Endodermal cell (in vitro differentiated cells): ENCODE results near the gene KIFC3. TPM values are rescaled to one million over a fixed set of nuclear protein-coding genes. Genes with fewer than 3 reads are reported as not detected.
A peak's percentile ranks its signal among the peaks of the same experiment; 100 is the strongest.

ENCODE experiments used
- DNase-seq: peaks from one replicate; pipeline ENCODE4 v3.0.0-alpha.2; 2017
- H3K27ac ChIP-seq: 2 replicates; pipeline ENCODE4 v1.5.1; 2013; ENCODE audit warnings: mild to moderate bottlenecking, low read depth, low read length, moderate library complexity
- H3K27me3 ChIP-seq: 2 replicates; pipeline ENCODE4 v1.6.1; 2013; ENCODE audit warnings: mild to moderate bottlenecking, low read length, moderate library complexity; ENCODE audit not compliant: insufficient read depth, control insufficient read depth, poor library complexity, severe bottlenecking
- H3K36me3 ChIP-seq: 2 replicates; pipeline ENCODE4 v1.7.0; 2013; ENCODE audit warnings: mild to moderate bottlenecking, low read length, moderate library complexity; ENCODE audit not compliant: control insufficient read depth, insufficient read depth
- H3K4me1 ChIP-seq: one replicate; pipeline ENCODE4 v1.7.0; 2013; ENCODE audit warnings: low read length; ENCODE audit not compliant: control insufficient read depth, insufficient read depth
- H3K4me3 ChIP-seq: 2 replicates; pipeline ENCODE4 v1.5.1; 2013; ENCODE audit warnings: mild to moderate bottlenecking, low read length, moderate library complexity
- H3K9ac ChIP-seq: 2 replicates; pipeline ENCODE4 v1.6.1; 2013; ENCODE audit warnings: mild to moderate bottlenecking, low read length, moderate library complexity; ENCODE audit not compliant: poor library complexity, severe bottlenecking; ENCODE audit errors: extremely low read depth
- H3K9me3 ChIP-seq: 2 replicates; pipeline ENCODE4 v1.6.1; 2013; ENCODE audit warnings: mild to moderate bottlenecking, low read length, moderate library complexity; ENCODE audit not compliant: control insufficient read depth
- H3K27ac Mint-ChIP-seq: 2 replicates; pipeline ENCODE4 v1.8.0; 2020; ENCODE audit warnings: mixed read lengths
- H3K27me3 Mint-ChIP-seq: 2 replicates; pipeline ENCODE4 v1.8.0; 2021; ENCODE audit warnings: mild to moderate bottlenecking, mixed read lengths; ENCODE audit not compliant: insufficient read depth
- H3K36me3 Mint-ChIP-seq: 2 replicates; pipeline ENCODE4 v1.8.0; 2020; ENCODE audit warnings: low read depth, mixed read lengths
- H3K4me1 Mint-ChIP-seq: 2 replicates; pipeline ENCODE4 v1.8.0; 2020; ENCODE audit warnings: mixed read lengths
- H3K4me3 Mint-ChIP-seq: 2 replicates; pipeline ENCODE4 v1.8.0; 2020; ENCODE audit warnings: mild to moderate bottlenecking, moderate library complexity, mixed read lengths
- H3K9me3 Mint-ChIP-seq: 2 replicates; pipeline ENCODE4 v1.8.0; 2020; ENCODE audit warnings: mild to moderate bottlenecking, mixed read lengths
- CTCF ChIP-seq: fragments of 200-600 bp; sonication (generic); conservative IDR thresholded peaks from 2 replicates; pipeline ENCODE4 v1.5.0; 2021; ENCODE audit warnings: antibody characterized with exemption, mild to moderate bottlenecking
- whole genome bisulfite sequencing, 2 experiments: methylation state at CpG; one replicate each; pipeline versions ENCODE4 v1.1.5 to v1.1.7; 2013; ENCODE audit warnings: missing lambda C conversion rate in 2 of 2, mixed read lengths in 1 of 2; ENCODE audit not compliant: insufficient coverage in 1 of 2, insufficient read length in 1 of 2; 5-methylcytosine and 5-hydroxymethylcytosine counted together
- total RNA-seq, 2 donors: library from RNA; stranded (reverse); fragmentation: NEBNext Ultra II Directional in 1 of 2; extraction: Animal tissue kit (Norgen Biotek cat#: 25700) in 1 of 2; gene quantifications; 2 replicates in 1 of 2; 3 replicates in 1 of 2; pipeline ENCODE4 v1.2.1, GENCODE V29; 2021

Gene KIFC3
- total RNA-seq, 2 donors from 2014 or later: 39.2 to 39.3 TPM

GRCh38 chr16:57778658-57779057, 23.6 kb downstream of the KIFC3 start:
- H3K27ac ChIP-seq: no peak overlapping the region
- Mint-ChIP-seq H3K27me3 (no peaks in the 10 kb centered on the region), H3K27ac (no peak overlapping the region), H3K4me1 (peaks cover 21% of the 10 kb centered on the region), H3K9me3 (no peaks in the 10 kb centered on the region), H3K4me3 (no peak overlapping the region), H3K36me3 (peaks cover 38% of the 10 kb centered on the region)
- H3K27me3 ChIP-seq: no peaks in the 10 kb centered on the region
- peaks cover 63% of the 10 kb centered on the region for H3K36me3 ChIP-seq
- peaks cover 17% of the 10 kb centered on the region for H3K4me1 ChIP-seq
- no peak for DNase-seq
- no peak for TF ChIP-seq CTCF
- no peaks in the 10 kb centered on the region for H3K9me3 ChIP-seq
- H3K4me3 ChIP-seq: no peak overlapping the region
- H3K9ac ChIP-seq: no peak overlapping the region
- WGBS, 2 experiments: 92 to 100% methylated on average over 3 to 4 of the region's 5 CpGs

GRCh38 chr16:57775661-57776469, 26.4 kb downstream of the KIFC3 start:
- H3K4me3 Mint-ChIP-seq: no peak overlapping the region
- Histone ChIP-seq H3K27me3 (no peaks in the 10 kb centered on the region), H3K9ac (peak overlapping the region; percentile 38), H3K36me3 (peaks cover 62% of the 10 kb centered on the region), H3K4me1 (peaks cover 24% of the 10 kb centered on the region), H3K9me3 (no peaks in the 10 kb centered on the region), H3K27ac (no peak overlapping the region), H3K4me3 (no peak overlapping the region)
- peak overlapping the region; percentile 89 for H3K27ac Mint-ChIP-seq
- peaks cover 21% of the 10 kb centered on the region for H3K4me1 Mint-ChIP-seq
- peaks cover 17% of the 10 kb centered on the region for H3K36me3 Mint-ChIP-seq
- peak; percentile 99 for DNase-seq
- no peaks in the 10 kb centered on the region for H3K9me3 Mint-ChIP-seq
- peak; percentile 96 for TF ChIP-seq CTCF
- H3K27me3 Mint-ChIP-seq: no peaks in the 10 kb centered on the region
- 24 to 45% methylated on average over 10 to 23 of the region's 23 CpGs for WGBS, 2 experiments

GRCh38 chr16:57774705-57775285, 27.5 kb downstream of the KIFC3 start:
- H3K27me3 ChIP-seq: no peaks in the 10 kb centered on the region
- no peak overlapping the region for H3K4me3 ChIP-seq
- H3K4me3 Mint-ChIP-seq: no peak overlapping the region
- no peak overlapping the region for H3K27ac ChIP-seq
- 84 to 87% methylated on average over 3 to 12 of the region's 12 CpGs for WGBS, 2 experiments
- DNase-seq: no peak
- peaks cover 21% of the 10 kb centered on the region for H3K4me1 Mint-ChIP-seq
- no peak for TF ChIP-seq CTCF
- H3K27ac Mint-ChIP-seq: peak overlapping the region; percentile 89
- peaks cover 20% of the 10 kb centered on the region for H3K36me3 Mint-ChIP-seq
- no peaks in the 10 kb centered on the region for H3K9me3 Mint-ChIP-seq
- no peaks in the 10 kb centered on the region for H3K27me3 Mint-ChIP-seq
- peak overlapping the region; percentile 38 for H3K9ac ChIP-seq
- no peaks in the 10 kb centered on the region for H3K9me3 ChIP-seq
- H3K36me3 ChIP-seq: peaks cover 73% of the 10 kb centered on the region
- peaks cover 24% of the 10 kb centered on the region for H3K4me1 ChIP-seq
